ENCODE results near the gene FBXO7. TPM values are rescaled to one million over a fixed set of nuclear protein-coding genes. Genes with fewer than 3 reads are reported as not detected.
"Not testable (repeated sequence)": the region's sequence is repeated elsewhere in the genome, so short reads cannot be mapped to it uniquely, and the experiment has no call there.

FBXO7 gene
- total RNA-seq, 5 donors from 2014 or later (not counting 1 experiment from before 2014, with no cell fraction given): 77.8 to 127 (median 83.4) TPM

GRCh38 chr22:32475468-32476010 lies 928 bp downstream of the FBXO7 start:
- Histone ChIP-seq H3K4me3 (ENCODE audit: control insufficient read depth in 1 of 2, extremely low read depth in 1 of 2, low read length in 1 of 2) (peak overlapping the region; percentile 87 to 94), H3K4me1 (ENCODE audit: control insufficient read depth in 1 of 2, extremely low read depth in 1 of 2, insufficient read depth in 2 of 2, low read length in 2 of 2) (peaks cover 15 to 28% of the 10 kb centered on the region in 2 experiments), H3K36me3 (ENCODE audit: control insufficient read depth in 2 of 2, extremely low read depth in 1 of 2, insufficient read depth in 1 of 2, low read length in 1 of 2) (no peaks in the 10 kb centered on the region), H3K27me3 (replicated peaks in 1 of 2; ENCODE audit: control insufficient read depth in 2 of 2, extremely low read depth in 1 of 2, insufficient read depth in 2 of 2, low read length in 1 of 2) (no peaks in the 10 kb centered on the region), H3K27ac (ENCODE audit: low read length) (peak overlapping the region; percentile 86), H3K9me3 (no peaks in the 10 kb centered on the region)
- H3K4me1 Mint-ChIP-seq: peaks cover 20 to 33% (median 32%) of the 10 kb centered on the region in 3 donors
- ChIA-PET POLR2A (interaction anchor here (0.6 to 1.1 kb wide), 4 partner anchors 18 to 720 kb away, joined by 3 to 5 read pairs (median 4); partner anchors contain the start of gene RTCB (in 1 of the 2)), CTCF (interaction anchor here in 1 of 2 donors (0.6 to 3.2 kb wide), 5 partner anchors 11 to 505 kb away, joined by 3 to 13 read pairs (median 4); partner anchors contain the start of gene RTCB)
- H3K9me3 Mint-ChIP-seq: no peaks in the 10 kb centered on the region
- peak in 14 of 35 experiments; percentile 1 to 46 (median 10) for DNase-seq
- WGBS (ENCODE audit: insufficient coverage): 0% methylated on average over 16 of the region's 17 CpGs
- H3K27me3 Mint-ChIP-seq: no peaks in the 10 kb centered on the region
- peak overlapping the region; percentile 88 to 95 (median 95) for H3K4me3 Mint-ChIP-seq
- ATAC-seq (replicated peaks in 1 of 4): peak in 3 of 4 experiments; percentile 10 to 12 (median 11)
- H3K27ac Mint-ChIP-seq: peak overlapping the region; percentile 93 to 94
- peaks cover 9% of the 10 kb centered on the region for H3K36me3 Mint-ChIP-seq

- H3K27ac Mint-ChIP-seq: peak overlapping the region; percentile 93 to 94
These were observed 1.9 kb downstream of the FBXO7 start for GRCh38 chr22:32476281-32477195.

GRCh38 chr22:32477596-32477995 lies 3.0 kb downstream of the FBXO7 start:
- peaks cover 35 to 49% (median 37%) of the 10 kb centered on the region in 3 donors for H3K4me1 Mint-ChIP-seq
- H3K27me3 Mint-ChIP-seq: no peaks in the 10 kb centered on the region
- CTCF ChIA-PET: interaction anchor here in 1 of 2 donors (3.2 kb wide), 1 partner anchor 65 kb away, joined by 13 read pairs; the partner anchor contains the start of gene RTCB
- H3K9me3 Mint-ChIP-seq: no peaks in the 10 kb centered on the region
- Histone ChIP-seq H3K9me3 (no peaks in the 10 kb centered on the region), H3K36me3 (ENCODE audit: control insufficient read depth in 2 of 2, extremely low read depth in 1 of 2, insufficient read depth in 1 of 2, low read length in 1 of 2) (no peaks in the 10 kb centered on the region), H3K4me1 (ENCODE audit: control insufficient read depth in 1 of 2, extremely low read depth in 1 of 2, insufficient read depth in 2 of 2, low read length in 2 of 2) (peaks cover 15 to 28% of the 10 kb centered on the region in 2 experiments), H3K4me3 (ENCODE audit: control insufficient read depth in 1 of 2, extremely low read depth in 1 of 2, low read length in 1 of 2) (no peak overlapping the region), H3K27ac (ENCODE audit: low read length) (no peak overlapping the region), H3K27me3 (replicated peaks in 1 of 2; ENCODE audit: control insufficient read depth in 2 of 2, extremely low read depth in 1 of 2, insufficient read depth in 2 of 2, low read length in 1 of 2) (no peaks in the 10 kb centered on the region)
- H3K27ac Mint-ChIP-seq: no peak overlapping the region
- 83% methylated on average over 3 of the region's 5 CpGs for WGBS (ENCODE audit: insufficient coverage)
- DNase-seq (no peak), ATAC-seq (replicated peaks in 1 of 4) (no peak)
- H3K4me3 Mint-ChIP-seq: peak overlapping the region in 1 of 3 donors; percentile 7
- peaks cover 9% of the 10 kb centered on the region for H3K36me3 Mint-ChIP-seq
- POLR2A ChIA-PET: no interaction called here

More at GRCh38 chr22:32476281-32477195, 1.9 kb downstream of the FBXO7 start:
- Histone ChIP-seq H3K4me3 (ENCODE audit: control insufficient read depth in 1 of 2, extremely low read depth in 1 of 2, low read length in 1 of 2) (peak overlapping the region in 1 of 2 donors; percentile 87), H3K36me3 (ENCODE audit: control insufficient read depth in 2 of 2, extremely low read depth in 1 of 2, insufficient read depth in 1 of 2, low read length in 1 of 2) (no peaks in the 10 kb centered on the region), H3K27ac (ENCODE audit: low read length) (peak overlapping the region; percentile 86), H3K27me3 (replicated peaks in 1 of 2; ENCODE audit: control insufficient read depth in 2 of 2, extremely low read depth in 1 of 2, insufficient read depth in 2 of 2, low read length in 1 of 2) (no peaks in the 10 kb centered on the region), H3K4me1 (ENCODE audit: control insufficient read depth in 1 of 2, extremely low read depth in 1 of 2, insufficient read depth in 2 of 2, low read length in 2 of 2) (peaks cover 15 to 28% of the 10 kb centered on the region in 2 experiments), H3K9me3 (no peaks in the 10 kb centered on the region)
- peaks cover 29 to 41% (median 37%) of the 10 kb centered on the region in 3 donors for H3K4me1 Mint-ChIP-seq
- H3K9me3 Mint-ChIP-seq: no peaks in the 10 kb centered on the region
- ATAC-seq (replicated peaks in 1 of 4): no peak
- H3K27me3 Mint-ChIP-seq: no peaks in the 10 kb centered on the region
- DNase-seq: peak in 1 of 35 experiments; percentile 34
- no CpG with 5 or more reads among the region's 8 CpGs for WGBS (ENCODE audit: insufficient coverage)
- ChIA-PET CTCF (interaction anchor here in 1 of 2 donors (0.9 to 3.2 kb wide), 4 partner anchors 18 to 372 kb away, joined by 3 to 13 read pairs (median 3); partner anchors contain the start of gene RTCB), POLR2A (interaction anchor here (0.6 to 0.9 kb wide), 3 partner anchors 9 to 721 kb away, joined by 4 read pairs; no protein-coding TSS in a partner anchor)
- peak overlapping the region; percentile 88 to 95 (median 95) for H3K4me3 Mint-ChIP-seq
- H3K36me3 Mint-ChIP-seq: peaks cover 9% of the 10 kb centered on the region

- CTCF ChIA-PET: interaction anchor here in 1 of 2 donors (0.6 kb wide), 1 partner anchor 1348 kb away, joined by 8 read pairs; no protein-coding TSS in a partner anchor
- H3K4me1 ChIP-seq (ENCODE audit: control insufficient read depth in 1 of 2, extremely low read depth in 1 of 2, insufficient read depth in 2 of 2, low read length in 2 of 2): peaks cover 13 to 28% of the 10 kb centered on the region in 2 experiments
- WGBS (ENCODE audit: insufficient coverage): 96% methylated on average over 2 of the region's 2 CpGs
- ATAC-seq (replicated peaks in 1 of 4); H3K27me3 Mint-ChIP-seq; H3K27me3 ChIP-seq (replicated peaks in 1 of 2; ENCODE audit: control insufficient read depth in 2 of 2, extremely low read depth in 1 of 2, insufficient read depth in 2 of 2, low read length in 1 of 2); H3K4me3 ChIP-seq (ENCODE audit: control insufficient read depth in 1 of 2, extremely low read depth in 1 of 2, low read length in 1 of 2); H3K36me3 ChIP-seq (ENCODE audit: control insufficient read depth in 2 of 2, extremely low read depth in 1 of 2, insufficient read depth in 1 of 2, low read length in 1 of 2); H3K9me3 Mint-ChIP-seq; H3K27ac ChIP-seq (ENCODE audit: low read length); POLR2A ChIA-PET; H3K9me3 ChIP-seq; H3K4me3 Mint-ChIP-seq; H3K36me3 Mint-ChIP-seq; DNase-seq; H3K27ac Mint-ChIP-seq: not testable (repeated sequence)
- H3K4me1 Mint-ChIP-seq: peaks cover 30 to 44% (median 31%) of the 10 kb centered on the region in 3 donors
These were observed 3.9 kb downstream of the FBXO7 start for GRCh38 chr22:32478552-32478951.

- Mint-ChIP-seq H3K27me3 (no peaks in the 10 kb centered on the region), H3K9me3 (no peaks in the 10 kb centered on the region), H3K4me3 (no peak overlapping the region), H3K27ac (no peak overlapping the region), H3K4me1 (peaks cover 25 to 40% (median 27%) of the 10 kb centered on the region in 3 donors), H3K36me3 (peaks cover 9% of the 10 kb centered on the region)
- WGBS (ENCODE audit: insufficient coverage): no CpG with 5 or more reads among the region's 3 CpGs
- Histone ChIP-seq H3K9me3 (no peaks in the 10 kb centered on the region), H3K4me1 (ENCODE audit: control insufficient read depth in 1 of 2, extremely low read depth in 1 of 2, insufficient read depth in 2 of 2, low read length in 2 of 2) (peaks cover 8 to 24% of the 10 kb centered on the region in 2 experiments), H3K4me3 (ENCODE audit: control insufficient read depth in 1 of 2, extremely low read depth in 1 of 2, low read length in 1 of 2) (no peak overlapping the region), H3K36me3 (ENCODE audit: control insufficient read depth in 2 of 2, extremely low read depth in 1 of 2, insufficient read depth in 1 of 2, low read length in 1 of 2) (peaks cover 0 to 5% of the 10 kb centered on the region in 2 donors), H3K27ac (ENCODE audit: low read length) (no peak overlapping the region), H3K27me3 (replicated peaks in 1 of 2; ENCODE audit: control insufficient read depth in 2 of 2, extremely low read depth in 1 of 2, insufficient read depth in 2 of 2, low read length in 1 of 2) (no peaks in the 10 kb centered on the region)
- ChIA-PET CTCF (interaction anchor here in 1 of 2 donors (0.6 kb wide), 1 partner anchor 1348 kb away, joined by 8 read pairs; no protein-coding TSS in a partner anchor), POLR2A (no interaction called here)
- ATAC-seq (replicated peaks in 1 of 4) (no peak), DNase-seq (no peak)
These were observed 4.4 kb downstream of the FBXO7 start for GRCh38 chr22:32478994-32479393.

GRCh38 chr22:32480238-32480637 lies 5.6 kb downstream of the FBXO7 start:
- Histone ChIP-seq H3K4me1 (ENCODE audit: control insufficient read depth in 1 of 2, extremely low read depth in 1 of 2, insufficient read depth in 2 of 2, low read length in 2 of 2) (peaks cover 4 to 22% of the 10 kb centered on the region in 2 experiments), H3K9me3 (no peaks in the 10 kb centered on the region), H3K36me3 (ENCODE audit: control insufficient read depth in 2 of 2, extremely low read depth in 1 of 2, insufficient read depth in 1 of 2, low read length in 1 of 2) (peaks cover 0 to 17% of the 10 kb centered on the region in 2 donors), H3K27me3 (replicated peaks in 1 of 2; ENCODE audit: control insufficient read depth in 2 of 2, extremely low read depth in 1 of 2, insufficient read depth in 2 of 2, low read length in 1 of 2) (no peaks in the 10 kb centered on the region), H3K27ac (ENCODE audit: low read length) (no peak overlapping the region), H3K4me3 (ENCODE audit: control insufficient read depth in 1 of 2, extremely low read depth in 1 of 2, low read length in 1 of 2) (no peak overlapping the region)
- POLR2A ChIA-PET: no interaction called here
- peak in 1 of 35 experiments; percentile 1 for DNase-seq
- H3K36me3 Mint-ChIP-seq: peaks cover 14% of the 10 kb centered on the region
- no peaks in the 10 kb centered on the region for H3K9me3 Mint-ChIP-seq
- WGBS (ENCODE audit: insufficient coverage): 82% methylated on average over 1 of the region's 1 CpG
- H3K4me3 Mint-ChIP-seq: peak overlapping the region in 1 of 3 donors; percentile 14
- ATAC-seq (replicated peaks in 1 of 4): no peak
- CTCF ChIA-PET: no interaction called here
- H3K27ac Mint-ChIP-seq: no peak overlapping the region
- no peaks in the 10 kb centered on the region for H3K27me3 Mint-ChIP-seq
- H3K4me1 Mint-ChIP-seq: peaks cover 25 to 39% (median 26%) of the 10 kb centered on the region in 3 donors
